NK-92 (cell line): ENCODE results near the gene TMBIM1.
A peak's percentile ranks its signal among the peaks of the same experiment; 100 is the strongest.
"Not testable (repeated sequence)": the region's sequence is repeated elsewhere in the genome, so short reads cannot be mapped to it uniquely, and the experiment has no call there.

Experiments used
- DNase-seq: peaks from one replicate; lab custom pipeline; 2025; ENCODE audit not compliant: unreplicated experiment; lab: John Stamatoyannopoulos, UW

The TMBIM1 gene

GRCh38 chr2:218318241-218318640, 25.9 kb upstream of the TMBIM1 start:
- no peak for DNase-seq

- DNase-seq = no peak
Observed at GRCh38 chr2:218317835-218318234, 25.5 kb upstream of the TMBIM1 start.

- DNase-seq = no peak
Observed at GRCh38 chr2:218317303-218317630, 25.0 kb upstream of the TMBIM1 start.

- DNase-seq = no peak
Observed at GRCh38 chr2:218315397-218315796, 23.1 kb upstream of the TMBIM1 start.

GRCh38 chr2:218314764-218315163, 22.5 kb upstream of the TMBIM1 start:
- DNase-seq = not testable (repeated sequence)

- no peak for DNase-seq
Observed at GRCh38 chr2:218313356-218313755, 21.1 kb upstream of the TMBIM1 start.

GRCh38 chr2:218312267-218312756, 20.0 kb upstream of the TMBIM1 start:
- no peak for DNase-seq

- DNase-seq = not testable (repeated sequence)
Observed at GRCh38 chr2:218311541-218312266, 19.4 kb upstream of the TMBIM1 start.

GRCh38 chr2:218310853-218311540, 18.7 kb upstream of the TMBIM1 start:
- DNase-seq = no peak

GRCh38 chr2:218307415-218308090, 15.2 kb upstream of the TMBIM1 start:
- no peak for DNase-seq

GRCh38 chr2:218306184-218306920, 14.0 kb upstream of the TMBIM1 start:
- no peak for DNase-seq

GRCh38 chr2:218305383-218305782, 13.1 kb upstream of the TMBIM1 start:
- no peak for DNase-seq

GRCh38 chr2:218301176-218301819, 9.0 kb upstream of the TMBIM1 start:
- peak; percentile 39 for DNase-seq

GRCh38 chr2:218300141-218300540, 7.8 kb upstream of the TMBIM1 start:
- no peak for DNase-seq

- DNase-seq = no peak
Observed at GRCh38 chr2:218298314-218298875, 6.1 kb upstream of the TMBIM1 start.

- no peak for DNase-seq
Observed at GRCh38 chr2:218296847-218297246, 4.5 kb upstream of the TMBIM1 start.

GRCh38 chr2:218296200-218296599, 3.9 kb upstream of the TMBIM1 start:
- DNase-seq = no peak

- no peak for DNase-seq
Observed at GRCh38 chr2:218295029-218295428, 2.7 kb upstream of the TMBIM1 start.

GRCh38 chr2:218294430-218295022, 2.2 kb upstream of the TMBIM1 start:
- no peak for DNase-seq
